ENCODE data around the gene MARCHF2. TPM values are rescaled to one million over a fixed set of nuclear protein-coding genes. Genes with fewer than 3 reads are reported as not detected.

MARCHF2 gene, protein sequence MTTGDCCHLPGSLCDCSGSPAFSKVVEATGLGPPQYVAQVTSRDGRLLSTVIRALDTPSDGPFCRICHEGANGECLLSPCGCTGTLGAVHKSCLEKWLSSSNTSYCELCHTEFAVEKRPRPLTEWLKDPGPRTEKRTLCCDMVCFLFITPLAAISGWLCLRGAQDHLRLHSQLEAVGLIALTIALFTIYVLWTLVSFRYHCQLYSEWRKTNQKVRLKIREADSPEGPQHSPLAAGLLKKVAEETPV
- 52.9 and 57.2 TPM in 2 replicates for polyA plus RNA-seq (2012; rRNA removed)
- polyA plus RNA-seq (2012; cell fraction: cytosol; rRNA removed) = 22.9 and 46.6 TPM in 2 replicates
- polyA plus RNA-seq (2012; cell fraction: nucleus; rRNA removed) = 52.6 and 71.9 TPM in 2 replicates

DNA sequence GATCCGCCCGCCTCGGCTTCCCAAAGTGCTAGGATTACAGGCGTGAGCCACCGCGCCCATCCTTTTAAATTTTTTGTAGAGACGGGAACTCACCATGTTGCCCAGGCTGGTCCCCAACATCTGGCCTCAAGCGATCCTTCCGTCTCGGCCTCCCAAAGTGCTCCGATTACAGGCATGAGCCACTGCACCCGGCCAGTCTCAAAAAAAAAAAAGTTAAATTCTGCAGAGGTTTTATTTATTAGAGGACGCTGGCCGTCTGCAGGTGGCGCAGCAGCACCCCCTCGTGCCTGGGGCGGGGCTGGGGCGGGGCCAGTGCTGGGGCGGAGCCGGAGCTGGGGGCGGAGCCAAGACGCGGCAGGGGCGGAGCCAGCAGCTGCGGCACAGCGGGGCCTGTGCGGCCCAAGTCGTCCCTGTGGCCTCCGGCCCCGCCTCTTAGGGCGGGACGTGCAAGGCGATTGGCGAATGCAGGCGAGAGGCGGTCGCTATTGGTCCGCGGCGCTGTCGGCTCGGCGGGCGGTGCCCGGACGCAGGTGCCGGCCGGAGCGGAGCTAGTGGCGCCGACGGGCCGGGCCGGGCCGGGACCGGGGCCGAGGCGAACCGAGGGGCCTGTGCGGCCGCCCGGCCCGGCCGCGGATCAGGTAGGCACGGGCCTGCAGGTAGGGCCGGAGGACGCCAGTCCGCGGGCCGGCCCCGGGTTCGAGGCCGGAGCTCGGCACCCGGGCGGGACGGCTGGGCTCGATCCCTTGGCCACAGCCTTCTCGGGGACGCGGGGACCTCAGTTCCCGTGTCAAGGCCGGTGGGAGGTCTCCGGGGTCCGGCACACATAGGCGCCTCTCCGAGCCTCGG lies at the start of gene MARCHF2:
Gene MARCHF2 (plus strand): TSS at position 523 of the 846 bp plus-strand sequence. CDS start 8,536 bp downstream, outside the sequence.
- H3K4me3 ChIP-seq (ENCODE audit: low read depth in 2 of 2, low read length in 1 of 2) = peak within 1 kb of the TSS; percentile 63 to 77
- H2AFZ ChIP-seq (ENCODE audit: low read depth) = peak within 1 kb of the TSS; percentile 74
- CTCF ChIA-PET = interaction anchor here (0.6 to 4.5 kb wide), 11 partner anchors 8 to 140 kb away, joined by 3 to 33 read pairs (median 4); partner anchors contain the start of gene ZNF414
- peak within 1 kb of the TSS; percentile 65; the same call in 1 of the 2 replicates for H3K9ac ChIP-seq
- H3K79me2 ChIP-seq (ENCODE audit: insufficient read depth) = no peaks in the 10 kb centered on the region
- WGBS (ENCODE audit: low lambda C conversion rate) = 8% methylated on average over 11 of the region's 89 CpGs
- no peaks in the 10 kb centered on the region for H3K27me3 ChIP-seq (ENCODE audit: insufficient read depth)
- H3K36me3 ChIP-seq (replicated peaks in 1 of 2; ENCODE audit: control insufficient read depth in 1 of 2, insufficient read depth in 2 of 2, low read length in 1 of 2) = no peaks in the 10 kb centered on the region
- DNase-seq = peak; percentile 99
- POLR2A ChIA-PET = interaction anchor here (1.0 to 1.5 kb wide), 4 partner anchors 22 to 112 kb away, joined by 3 to 5 read pairs (median 4); no protein-coding TSS in a partner anchor
- no peaks in the 10 kb centered on the region for H3K9me2 ChIP-seq
- no peaks in the 10 kb centered on the region for H3K9me3 ChIP-seq
- H3K4me2 ChIP-seq = peak within 1 kb of the TSS; percentile 84
- H3K27ac ChIP-seq (ENCODE audit: low read depth in 2 of 2, low read length in 1 of 2) = 0 out of 4 replicates have a peak within 1 kb of the TSS, but pooled peaks of 1 of the 2 experiments have one; percentile 26
- H3F3A ChIP-seq (replicated peaks; ENCODE audit: insufficient read depth) = peaks cover 15% of the 10 kb centered on the region
- peaks cover 3 to 4% of the 10 kb centered on the region in 2 experiments; a peak in 2 of 4 replicates for H3K4me1 ChIP-seq (ENCODE audit: control insufficient read depth in 1 of 2, insufficient read depth in 2 of 2, low read depth in 1 of 2, low read length in 1 of 2)
- H4K20me1 ChIP-seq (ENCODE audit: insufficient read depth) = no peaks in the 10 kb centered on the region
- TF ChIP-seq RFX5 (IDR thresholded peaks at IDR 0.05; ENCODE audit: low read length) (no peak; the same call in 1 of the 2 replicates), NRF1 (IDR thresholded peaks at IDR 0.05; ENCODE audit: low read depth, low read length) (no peak; the same call in 1 of the 2 replicates), ELF1 (IDR thresholded peaks at IDR 0.05) (no peak), RAD21 (IDR thresholded peaks at IDR 0.05; ENCODE audit: low read length) (peak; percentile 50), TEAD4 (IDR thresholded peaks at IDR 0.05; ENCODE audit: borderline replicate concordance, insufficient read depth) (no peak), NFIC (IDR thresholded peaks at IDR 0.05; ENCODE audit: borderline replicate concordance) (no peak), CHD2 (IDR thresholded peaks at IDR 0.05; ENCODE audit: low read length, partially characterized antibody) (peak; percentile 85), TAF1 (IDR thresholded peaks at IDR 0.05; ENCODE audit: borderline replicate concordance, low read depth, low read length) (no peak), POLR2AphosphoS5 (IDR thresholded peaks at IDR 0.05; ENCODE audit: low read depth, low read length) (no peak), SMC3 (IDR thresholded peaks at IDR 0.05; ENCODE audit: low read depth, low read length) (peak; percentile 50; the same call in 1 of the 2 replicates), GATA2 (CRISPR knock-in tag; IDR thresholded peaks at IDR 0.05) (no peak), FOXJ3 (CRISPR knock-in tag; IDR thresholded peaks at IDR 0.05) (0 out of 2 replicates have a peak, but pooled peaks have one; percentile 16), RCOR1 (IDR thresholded peaks at IDR 0.05; ENCODE audit: low read length) (no peak; the same call in 1 of the 2 replicates), JUND (IDR thresholded peaks at IDR 0.05) (no peak), FOSL2 (IDR thresholded peaks at IDR 0.05; ENCODE audit: borderline replicate concordance, low read depth) (no peak), FOXM1 (IDR thresholded peaks at IDR 0.05; ENCODE audit: low read depth) (no peak), RXRA (IDR thresholded peaks at IDR 0.05; ENCODE audit: borderline replicate concordance, low read depth) (no peak), MXI1 (IDR thresholded peaks at IDR 0.05; ENCODE audit: low read depth, low read length) (no peak), EP300 (IDR thresholded peaks at IDR 0.05; ENCODE audit: borderline replicate concordance in 1 of 2, low read depth in 1 of 2, low read length in 1 of 2) (no peak)
- TF ChIP-seq, protein P1, sequence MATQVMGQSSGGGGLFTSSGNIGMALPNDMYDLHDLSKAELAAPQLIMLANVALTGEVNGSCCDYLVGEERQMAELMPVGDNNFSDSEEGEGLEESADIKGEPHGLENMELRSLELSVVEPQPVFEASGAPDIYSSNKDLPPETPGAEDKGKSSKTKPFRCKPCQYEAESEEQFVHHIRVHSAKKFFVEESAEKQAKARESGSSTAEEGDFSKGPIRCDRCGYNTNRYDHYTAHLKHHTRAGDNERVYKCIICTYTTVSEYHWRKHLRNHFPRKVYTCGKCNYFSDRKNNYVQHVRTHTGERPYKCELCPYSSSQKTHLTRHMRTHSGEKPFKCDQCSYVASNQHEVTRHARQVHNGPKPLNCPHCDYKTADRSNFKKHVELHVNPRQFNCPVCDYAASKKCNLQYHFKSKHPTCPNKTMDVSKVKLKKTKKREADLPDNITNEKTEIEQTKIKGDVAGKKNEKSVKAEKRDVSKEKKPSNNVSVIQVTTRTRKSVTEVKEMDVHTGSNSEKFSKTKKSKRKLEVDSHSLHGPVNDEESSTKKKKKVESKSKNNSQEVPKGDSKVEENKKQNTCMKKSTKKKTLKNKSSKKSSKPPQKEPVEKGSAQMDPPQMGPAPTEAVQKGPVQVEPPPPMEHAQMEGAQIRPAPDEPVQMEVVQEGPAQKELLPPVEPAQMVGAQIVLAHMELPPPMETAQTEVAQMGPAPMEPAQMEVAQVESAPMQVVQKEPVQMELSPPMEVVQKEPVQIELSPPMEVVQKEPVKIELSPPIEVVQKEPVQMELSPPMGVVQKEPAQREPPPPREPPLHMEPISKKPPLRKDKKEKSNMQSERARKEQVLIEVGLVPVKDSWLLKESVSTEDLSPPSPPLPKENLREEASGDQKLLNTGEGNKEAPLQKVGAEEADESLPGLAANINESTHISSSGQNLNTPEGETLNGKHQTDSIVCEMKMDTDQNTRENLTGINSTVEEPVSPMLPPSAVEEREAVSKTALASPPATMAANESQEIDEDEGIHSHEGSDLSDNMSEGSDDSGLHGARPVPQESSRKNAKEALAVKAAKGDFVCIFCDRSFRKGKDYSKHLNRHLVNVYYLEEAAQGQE (IDR thresholded peaks at IDR 0.05; ENCODE audit: low read depth, low read length) = no peak
- TF ChIP-seq, protein P2, sequence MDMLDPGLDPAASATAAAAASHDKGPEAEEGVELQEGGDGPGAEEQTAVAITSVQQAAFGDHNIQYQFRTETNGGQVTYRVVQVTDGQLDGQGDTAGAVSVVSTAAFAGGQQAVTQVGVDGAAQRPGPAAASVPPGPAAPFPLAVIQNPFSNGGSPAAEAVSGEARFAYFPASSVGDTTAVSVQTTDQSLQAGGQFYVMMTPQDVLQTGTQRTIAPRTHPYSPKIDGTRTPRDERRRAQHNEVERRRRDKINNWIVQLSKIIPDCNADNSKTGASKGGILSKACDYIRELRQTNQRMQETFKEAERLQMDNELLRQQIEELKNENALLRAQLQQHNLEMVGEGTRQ (IDR thresholded peaks at IDR 0.05; ENCODE audit: borderline replicate concordance, low read depth, low read length) = no peak
- TF ChIP-seq, protein P3, sequence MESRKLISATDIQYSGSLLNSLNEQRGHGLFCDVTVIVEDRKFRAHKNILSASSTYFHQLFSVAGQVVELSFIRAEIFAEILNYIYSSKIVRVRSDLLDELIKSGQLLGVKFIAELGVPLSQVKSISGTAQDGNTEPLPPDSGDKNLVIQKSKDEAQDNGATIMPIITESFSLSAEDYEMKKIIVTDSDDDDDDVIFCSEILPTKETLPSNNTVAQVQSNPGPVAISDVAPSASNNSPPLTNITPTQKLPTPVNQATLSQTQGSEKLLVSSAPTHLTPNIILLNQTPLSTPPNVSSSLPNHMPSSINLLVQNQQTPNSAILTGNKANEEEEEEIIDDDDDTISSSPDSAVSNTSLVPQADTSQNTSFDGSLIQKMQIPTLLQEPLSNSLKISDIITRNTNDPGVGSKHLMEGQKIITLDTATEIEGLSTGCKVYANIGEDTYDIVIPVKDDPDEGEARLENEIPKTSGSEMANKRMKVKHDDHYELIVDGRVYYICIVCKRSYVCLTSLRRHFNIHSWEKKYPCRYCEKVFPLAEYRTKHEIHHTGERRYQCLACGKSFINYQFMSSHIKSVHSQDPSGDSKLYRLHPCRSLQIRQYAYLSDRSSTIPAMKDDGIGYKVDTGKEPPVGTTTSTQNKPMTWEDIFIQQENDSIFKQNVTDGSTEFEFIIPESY (IDR thresholded peaks at IDR 0.05; ENCODE audit: borderline replicate concordance, low read depth) = no peak
- TF ChIP-seq, protein P4, sequence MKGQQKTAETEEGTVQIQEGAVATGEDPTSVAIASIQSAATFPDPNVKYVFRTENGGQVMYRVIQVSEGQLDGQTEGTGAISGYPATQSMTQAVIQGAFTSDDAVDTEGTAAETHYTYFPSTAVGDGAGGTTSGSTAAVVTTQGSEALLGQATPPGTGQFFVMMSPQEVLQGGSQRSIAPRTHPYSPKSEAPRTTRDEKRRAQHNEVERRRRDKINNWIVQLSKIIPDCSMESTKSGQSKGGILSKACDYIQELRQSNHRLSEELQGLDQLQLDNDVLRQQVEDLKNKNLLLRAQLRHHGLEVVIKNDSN (IDR thresholded peaks at IDR 0.05; ENCODE audit: borderline replicate concordance, low read depth) = no peak
